ENCODE data around the gene RUVBL2. TPM values are rescaled to one million over a fixed set of nuclear protein-coding genes. Genes with fewer than 3 reads are reported as not detected.

Gene RUVBL2
- total RNA-seq, 1 experiment from 2014 or later = 130 TPM

- no peak for DNase-seq
- H4K8ac ChIP-seq (replicated peaks; ENCODE audit: insufficient read length, low read depth, low read length) = no peak overlapping the region
- no peak overlapping the region for H2BK5ac ChIP-seq (ENCODE audit: insufficient read length, low read length)
- no peak for TF ChIP-seq CTCF (conservative IDR thresholded peaks at IDR 0.05)
- peaks cover 0 to 5% (median 4%) of the 10 kb centered on the region in 3 experiments; a peak in 4 of 7 replicates for H3K36me3 Mint-ChIP-seq (ENCODE audit: insufficient read depth in 1 of 3, low read depth in 3 of 3)
- H3K27me3 Mint-ChIP-seq (ENCODE audit: low read depth) = peaks cover 49% of the 10 kb centered on the region
- no peak overlapping the region for H2AK5ac ChIP-seq (ENCODE audit: insufficient read length, low read length)
- H3K79me1 ChIP-seq (ENCODE audit: insufficient read depth, low read depth, low read length, poor library complexity, severe bottlenecking) = no peaks in the 10 kb centered on the region
- peak overlapping the region; percentile 9 for H3K4me2 ChIP-seq (ENCODE audit: insufficient read depth, insufficient read length, low read length)
- H2BK20ac ChIP-seq (ENCODE audit: low read depth, low read length, poor library complexity, severe bottlenecking) = no peak overlapping the region
- no peak overlapping the region for H3K4ac ChIP-seq (ENCODE audit: low read depth, low read length)
- no peaks in the 10 kb centered on the region for H3K79me2 ChIP-seq (ENCODE audit: insufficient read depth, low read length)
- H4K20me1 ChIP-seq (ENCODE audit: control insufficient read depth, insufficient read depth, insufficient read length) = no peaks in the 10 kb centered on the region
- H2BK120ac ChIP-seq (ENCODE audit: low read depth, low read length, poor library complexity, severe bottlenecking) = peak overlapping the region; percentile 5
- no peak overlapping the region for H3K9ac ChIP-seq (ENCODE audit: extremely low read depth, insufficient read length, low read length)
- H3K9me3 Mint-ChIP-seq = peaks cover 0 to 1% of the 10 kb centered on the region in 2 experiments; a peak in 2 of 5 replicates
- H3K4me1 ChIP-seq (ENCODE audit: insufficient read depth, low read length) = peaks cover 4% of the 10 kb centered on the region; the same call in 1 of the 2 replicates
- no peak overlapping the region for H3K23ac ChIP-seq (ENCODE audit: insufficient read length, low read depth, low read length)
- H3K9me3 ChIP-seq (ENCODE audit: control insufficient read depth, low read depth, low read length) = no peaks in the 10 kb centered on the region
- no peak overlapping the region; a peak in 1 of 5 replicates for H3K4me3 Mint-ChIP-seq
- H3K18ac ChIP-seq (ENCODE audit: insufficient read length, low read depth, low read length) = no peak overlapping the region
- H3T11ph ChIP-seq (ENCODE audit: low read length) = no peak overlapping the region
- H3K14ac ChIP-seq (ENCODE audit: insufficient read depth, low read length) = no peak overlapping the region
- no peak overlapping the region for H4K5ac ChIP-seq (ENCODE audit: insufficient read length, low read depth, low read length)
- no peak overlapping the region for H2BK12ac ChIP-seq (ENCODE audit: insufficient read length, low read depth, low read length)
- no peak overlapping the region; a peak in 1 of 7 replicates for H3K27ac Mint-ChIP-seq
- H4K91ac ChIP-seq (ENCODE audit: insufficient read length, low read depth, low read length) = no peak overlapping the region
- no peak overlapping the region for H3K56ac ChIP-seq (ENCODE audit: insufficient read length, low read depth, low read length)
- H3K27me3 ChIP-seq (ENCODE audit: insufficient read depth, low read length) = no peaks in the 10 kb centered on the region; the same call in 1 of the 2 replicates
- peaks cover 15 to 36% of the 10 kb centered on the region in 2 experiments for H3K4me1 Mint-ChIP-seq
- WGBS (ENCODE audit: extremely low coverage, insufficient read length, low lambda C conversion rate) = no CpG with 5 or more reads among the region's 16 CpGs
- H3K23me2 ChIP-seq (ENCODE audit: insufficient read length, low read depth, low read length, poor library complexity, severe bottlenecking) = peaks cover 8% of the 10 kb centered on the region
- H2BK15ac ChIP-seq (ENCODE audit: low read depth, low read length) = no peak overlapping the region
- no peak overlapping the region for H3K27ac ChIP-seq (ENCODE audit: insufficient read length, low read depth, low read length)
- H2AFZ ChIP-seq (ENCODE audit: low read length) = no peak overlapping the region
These were observed 27.5 kb downstream of the RUVBL2 start for GRCh38 chr19:49020931-49021895.

Data from H9 (cell line).